WTC11 (cell line): ENCODE data around the gene ZGLP1.

Experiments used
- CBFB ChIP-seq: sonication (generic); formaldehyde crosslinking; IDR thresholded peaks from 2 replicates; pipeline ENCODE4 v1.8.1; 2022; ENCODE audit warnings: mild to moderate bottlenecking, low read depth, missing genetic modification reagents
- ESRRA ChIP-seq: sonication (generic); formaldehyde crosslinking; IDR thresholded peaks from 2 replicates; pipeline ENCODE4 v1.8.1; 2022; ENCODE audit warnings: mild to moderate bottlenecking, missing genetic modification reagents, borderline replicate concordance
- FOXK1 ChIP-seq: sonication (generic); formaldehyde crosslinking; IDR thresholded peaks from 2 replicates; pipeline ENCODE4 v1.8.0; 2022; ENCODE audit warnings: mild to moderate bottlenecking, moderate library complexity, missing genetic modification reagents
- IRF2 ChIP-seq: sonication (generic); formaldehyde crosslinking; IDR thresholded peaks from 2 replicates; pipeline ENCODE4 v1.8.0; 2022; ENCODE audit warnings: low read depth, missing genetic modification reagents, borderline replicate concordance
- MAX ChIP-seq: sonication (generic); formaldehyde crosslinking; IDR thresholded peaks from 2 replicates; pipeline ENCODE4 v1.8.0; 2022; ENCODE audit warnings: mild to moderate bottlenecking, missing genetic modification reagents
- MLX ChIP-seq: sonication (generic); formaldehyde crosslinking; IDR thresholded peaks from 2 replicates; pipeline ENCODE4 v1.8.1; 2023; ENCODE audit warnings: mild to moderate bottlenecking, missing genetic modification reagents, moderate library complexity
- MXD4 ChIP-seq: fragments of 250-450 bp; sonication (Bioruptor Pico); IDR thresholded peaks from 2 replicates; pipeline ENCODE4 v1.8.0; 2021; ENCODE audit warnings: mild to moderate bottlenecking, moderate library complexity, borderline replicate concordance
- NFYB ChIP-seq: sonication (generic); formaldehyde crosslinking; conservative IDR thresholded peaks from 2 replicates; pipeline ENCODE4 v1.8.0; 2022; ENCODE audit warnings: low read depth, missing genetic modification reagents
- SMAD3 ChIP-seq: sonication (generic); formaldehyde crosslinking; IDR thresholded peaks from 2 replicates; pipeline ENCODE4 v1.8.0; 2022; ENCODE audit warnings: missing genetic modification reagents, mild to moderate bottlenecking, borderline replicate concordance
- SMAD4 ChIP-seq: sonication (generic); formaldehyde crosslinking; IDR thresholded peaks from 2 replicates; pipeline ENCODE4 v1.8.0; 2022; ENCODE audit warnings: mild to moderate bottlenecking, missing genetic modification reagents
- STAT6 ChIP-seq: sonication (generic); formaldehyde crosslinking; conservative IDR thresholded peaks from 2 replicates; pipeline ENCODE4 v1.8.1; 2023; ENCODE audit warnings: mild to moderate bottlenecking, low read depth, missing genetic modification reagents, moderate library complexity
- TEAD4 ChIP-seq: sonication (generic); formaldehyde crosslinking; IDR thresholded peaks from 2 replicates; pipeline ENCODE4 v1.8.0; 2022; ENCODE audit warnings: mild to moderate bottlenecking, missing genetic modification reagents
- TF ChIP-seq, protein P1 (sequence below): fragments of 200-600 bp; IDR thresholded peaks from 2 replicates; pipeline ENCODE4 v1.8.0; 2022; ENCODE audit warnings: antibody characterized with exemption
- TF ChIP-seq, protein P2 (sequence below): sonication (generic); formaldehyde crosslinking; IDR thresholded peaks from 2 replicates; pipeline ENCODE4 v1.8.0; 2023; ENCODE audit warnings: missing genetic modification reagents, mild to moderate bottlenecking, borderline replicate concordance

GRCh38 chr19:10329555-10329954 lies 19.9 kb upstream of the ZGLP1 start:
- TF ChIP-seq, protein P1, sequence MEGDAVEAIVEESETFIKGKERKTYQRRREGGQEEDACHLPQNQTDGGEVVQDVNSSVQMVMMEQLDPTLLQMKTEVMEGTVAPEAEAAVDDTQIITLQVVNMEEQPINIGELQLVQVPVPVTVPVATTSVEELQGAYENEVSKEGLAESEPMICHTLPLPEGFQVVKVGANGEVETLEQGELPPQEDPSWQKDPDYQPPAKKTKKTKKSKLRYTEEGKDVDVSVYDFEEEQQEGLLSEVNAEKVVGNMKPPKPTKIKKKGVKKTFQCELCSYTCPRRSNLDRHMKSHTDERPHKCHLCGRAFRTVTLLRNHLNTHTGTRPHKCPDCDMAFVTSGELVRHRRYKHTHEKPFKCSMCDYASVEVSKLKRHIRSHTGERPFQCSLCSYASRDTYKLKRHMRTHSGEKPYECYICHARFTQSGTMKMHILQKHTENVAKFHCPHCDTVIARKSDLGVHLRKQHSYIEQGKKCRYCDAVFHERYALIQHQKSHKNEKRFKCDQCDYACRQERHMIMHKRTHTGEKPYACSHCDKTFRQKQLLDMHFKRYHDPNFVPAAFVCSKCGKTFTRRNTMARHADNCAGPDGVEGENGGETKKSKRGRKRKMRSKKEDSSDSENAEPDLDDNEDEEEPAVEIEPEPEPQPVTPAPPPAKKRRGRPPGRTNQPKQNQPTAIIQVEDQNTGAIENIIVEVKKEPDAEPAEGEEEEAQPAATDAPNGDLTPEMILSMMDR: no peak
- TF ChIP-seq ESRRA (CRISPR knock-in tag): no peak
- no peak for TF ChIP-seq CBFB (CRISPR knock-in tag)
- TF ChIP-seq SMAD4: no peak
- TF ChIP-seq FOXK1 (CRISPR knock-in tag): no peak
- no peak for TF ChIP-seq MXD4 (CRISPR knock-in tag)
- no peak for TF ChIP-seq IRF2
- TF ChIP-seq, protein P2, sequence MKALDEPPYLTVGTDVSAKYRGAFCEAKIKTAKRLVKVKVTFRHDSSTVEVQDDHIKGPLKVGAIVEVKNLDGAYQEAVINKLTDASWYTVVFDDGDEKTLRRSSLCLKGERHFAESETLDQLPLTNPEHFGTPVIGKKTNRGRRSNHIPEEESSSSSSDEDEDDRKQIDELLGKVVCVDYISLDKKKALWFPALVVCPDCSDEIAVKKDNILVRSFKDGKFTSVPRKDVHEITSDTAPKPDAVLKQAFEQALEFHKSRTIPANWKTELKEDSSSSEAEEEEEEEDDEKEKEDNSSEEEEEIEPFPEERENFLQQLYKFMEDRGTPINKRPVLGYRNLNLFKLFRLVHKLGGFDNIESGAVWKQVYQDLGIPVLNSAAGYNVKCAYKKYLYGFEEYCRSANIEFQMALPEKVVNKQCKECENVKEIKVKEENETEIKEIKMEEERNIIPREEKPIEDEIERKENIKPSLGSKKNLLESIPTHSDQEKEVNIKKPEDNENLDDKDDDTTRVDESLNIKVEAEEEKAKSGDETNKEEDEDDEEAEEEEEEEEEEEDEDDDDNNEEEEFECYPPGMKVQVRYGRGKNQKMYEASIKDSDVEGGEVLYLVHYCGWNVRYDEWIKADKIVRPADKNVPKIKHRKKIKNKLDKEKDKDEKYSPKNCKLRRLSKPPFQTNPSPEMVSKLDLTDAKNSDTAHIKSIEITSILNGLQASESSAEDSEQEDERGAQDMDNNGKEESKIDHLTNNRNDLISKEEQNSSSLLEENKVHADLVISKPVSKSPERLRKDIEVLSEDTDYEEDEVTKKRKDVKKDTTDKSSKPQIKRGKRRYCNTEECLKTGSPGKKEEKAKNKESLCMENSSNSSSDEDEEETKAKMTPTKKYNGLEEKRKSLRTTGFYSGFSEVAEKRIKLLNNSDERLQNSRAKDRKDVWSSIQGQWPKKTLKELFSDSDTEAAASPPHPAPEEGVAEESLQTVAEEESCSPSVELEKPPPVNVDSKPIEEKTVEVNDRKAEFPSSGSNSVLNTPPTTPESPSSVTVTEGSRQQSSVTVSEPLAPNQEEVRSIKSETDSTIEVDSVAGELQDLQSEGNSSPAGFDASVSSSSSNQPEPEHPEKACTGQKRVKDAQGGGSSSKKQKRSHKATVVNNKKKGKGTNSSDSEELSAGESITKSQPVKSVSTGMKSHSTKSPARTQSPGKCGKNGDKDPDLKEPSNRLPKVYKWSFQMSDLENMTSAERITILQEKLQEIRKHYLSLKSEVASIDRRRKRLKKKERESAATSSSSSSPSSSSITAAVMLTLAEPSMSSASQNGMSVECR (CRISPR knock-in tag): no peak
- no peak for TF ChIP-seq STAT6 (CRISPR knock-in tag)
- no peak for TF ChIP-seq SMAD3
- no peak for TF ChIP-seq MAX (CRISPR knock-in tag)
- no peak for TF ChIP-seq TEAD4 (CRISPR knock-in tag)
- no peak for TF ChIP-seq NFYB (CRISPR knock-in tag)
- TF ChIP-seq MLX: no peak
